C4-2B (cell line): ENCODE data around the gene SYP.

Source experiments
- CTCF ChIP-seq: fragments of 450-650 bp; conservative IDR thresholded peaks from 2 replicates; pipeline ENCODE4 v1.5.1; 2017; ENCODE audit warnings: mild to moderate bottlenecking
- ZFX ChIP-seq: fragments of 450-650 bp; IDR thresholded peaks from 2 replicates; pipeline ENCODE4 v1.6.1; 2017

GRCh38 chrX:49206543-49206942, 6.5 kb upstream of the SYP start:
- TF ChIP-seq CTCF (no peak), ZFX (no peak)
